NCI-H2196 (cell line): ENCODE data around the gene ZNF277.

Source experiments
- DNase-seq: peaks from one replicate; lab custom pipeline; 2025; ENCODE audit not compliant: unreplicated experiment; lab: John Stamatoyannopoulos, UW

The ZNF277 gene

GRCh38 chr7:112206991-112207592, 597 bp downstream of the ZNF277 start:
- DNase-seq = no peak

GRCh38 chr7:112207765-112208164, 1.3 kb downstream of the ZNF277 start:
- no peak for DNase-seq

DNA sequence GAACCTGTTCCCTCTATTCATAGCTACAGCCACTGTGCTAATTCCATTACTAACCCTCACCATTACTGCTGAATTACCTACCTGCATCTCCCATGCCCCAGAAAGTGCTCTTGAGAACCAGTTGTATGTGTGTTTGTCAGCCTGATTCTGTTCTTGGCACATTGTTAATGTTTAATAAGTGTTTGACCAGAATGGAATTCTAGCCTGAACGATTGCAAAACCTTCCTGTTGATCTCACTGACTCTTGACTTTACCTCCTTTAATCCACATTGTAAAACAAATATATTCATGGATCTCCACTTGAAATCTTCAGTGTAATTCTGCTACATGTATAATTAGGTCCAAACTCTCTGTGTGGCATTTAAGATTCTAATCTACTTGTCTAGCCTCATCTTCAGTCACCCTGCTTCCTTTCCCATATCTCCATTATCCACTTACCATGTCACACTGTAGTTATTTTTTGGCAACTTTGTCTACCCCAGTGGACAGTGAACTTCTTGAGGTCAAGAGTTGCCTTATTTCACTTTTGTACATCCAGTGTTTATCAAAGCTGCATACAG, 4.9 kb downstream of the ZNF277 start:
- DNase-seq = no peak

GRCh38 chr7:112212571-112212970, 6.1 kb downstream of the ZNF277 start:
- no peak for DNase-seq

- no peak for DNase-seq
Measured at GRCh38 chr7:112213735-112214134, 7.2 kb downstream of the ZNF277 start.

DNA sequence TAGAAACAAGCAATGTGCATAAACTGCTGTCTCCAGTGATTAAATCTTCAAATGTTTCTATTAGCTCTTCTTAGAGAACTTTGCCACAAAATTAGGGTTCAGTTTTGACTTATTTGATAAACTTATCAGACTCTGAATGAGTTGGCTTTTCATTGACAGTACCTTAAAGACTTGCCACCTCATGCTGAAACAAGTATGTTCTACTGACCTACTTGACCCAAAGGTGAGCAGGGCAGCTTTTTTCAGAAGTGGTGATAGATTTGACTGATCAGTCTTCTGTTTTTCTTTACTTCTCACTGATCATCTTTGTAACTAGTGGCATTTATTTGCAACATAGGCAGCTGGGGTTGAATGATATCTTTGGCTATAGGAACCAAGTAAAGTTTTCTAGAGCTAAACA, 7.8 kb downstream of the ZNF277 start:
- no peak for DNase-seq

GRCh38 chr7:112214883-112215282, 8.4 kb downstream of the ZNF277 start:
- DNase-seq = no peak

- DNase-seq = no peak
Measured at GRCh38 chr7:112215787-112216186, 9.3 kb downstream of the ZNF277 start.

GRCh38 chr7:112220877-112221434, 14.5 kb downstream of the ZNF277 start:
- no peak for DNase-seq

DNA sequence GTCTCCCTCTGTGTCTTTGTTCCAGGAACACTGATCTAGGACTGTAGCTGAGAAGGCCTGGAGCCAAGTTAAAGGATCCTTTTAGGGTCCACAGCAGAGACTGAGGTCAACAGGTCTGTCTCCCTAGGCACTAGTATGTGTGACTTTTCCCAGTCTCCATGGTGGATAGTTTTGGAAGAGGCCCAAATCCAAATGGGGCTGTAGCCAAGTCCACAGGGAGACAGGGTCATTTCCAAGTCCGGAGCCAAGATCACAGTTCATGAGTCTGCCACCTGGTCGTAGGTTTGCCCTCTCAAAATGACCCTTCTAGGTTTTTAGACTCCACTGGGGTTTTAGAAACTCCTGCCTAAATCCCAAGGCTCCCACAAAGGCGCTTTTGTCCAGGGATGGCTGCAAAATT, 16.8 kb downstream of the ZNF277 start:
- no peak for DNase-seq

DNA sequence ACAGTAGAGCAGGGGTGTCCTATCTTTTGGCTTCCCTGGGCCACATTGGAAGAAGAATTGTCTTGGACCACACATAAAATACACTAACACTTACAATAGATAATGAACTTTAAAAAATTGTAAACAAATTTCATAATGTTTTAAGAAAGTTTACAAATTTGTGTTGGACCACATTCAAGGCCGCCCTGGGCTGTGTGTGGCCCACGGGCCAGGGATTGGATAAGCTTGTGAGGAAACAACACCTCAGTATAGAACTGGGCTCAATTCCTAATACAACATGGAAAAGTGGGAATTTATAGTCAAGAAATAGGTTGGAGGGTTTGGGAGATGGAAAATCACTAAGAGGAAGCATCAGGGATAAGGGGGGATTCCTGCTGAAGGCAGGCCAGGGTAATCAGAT, 17.7 kb downstream of the ZNF277 start:
- no peak for DNase-seq

DNA sequence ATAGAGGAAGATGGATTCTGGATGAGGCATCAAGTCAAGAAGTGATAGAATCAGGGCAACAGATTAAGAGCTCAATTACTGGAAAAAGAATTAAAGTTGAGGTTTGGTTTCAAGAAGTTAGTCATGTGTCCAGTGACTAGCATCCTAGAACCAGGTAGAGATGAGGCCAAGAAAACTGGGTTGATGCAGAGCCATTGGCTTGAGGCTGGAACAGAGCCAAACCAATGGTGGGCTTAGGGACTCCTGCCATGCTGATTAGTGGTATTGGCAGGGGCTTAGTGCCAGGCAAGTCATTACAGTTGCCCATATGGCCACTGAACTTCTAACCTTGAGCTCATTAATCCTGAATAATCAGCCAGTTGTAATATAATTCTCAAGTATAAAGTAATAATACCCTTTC, 18.5 kb downstream of the ZNF277 start:
- no peak for DNase-seq

DNA sequence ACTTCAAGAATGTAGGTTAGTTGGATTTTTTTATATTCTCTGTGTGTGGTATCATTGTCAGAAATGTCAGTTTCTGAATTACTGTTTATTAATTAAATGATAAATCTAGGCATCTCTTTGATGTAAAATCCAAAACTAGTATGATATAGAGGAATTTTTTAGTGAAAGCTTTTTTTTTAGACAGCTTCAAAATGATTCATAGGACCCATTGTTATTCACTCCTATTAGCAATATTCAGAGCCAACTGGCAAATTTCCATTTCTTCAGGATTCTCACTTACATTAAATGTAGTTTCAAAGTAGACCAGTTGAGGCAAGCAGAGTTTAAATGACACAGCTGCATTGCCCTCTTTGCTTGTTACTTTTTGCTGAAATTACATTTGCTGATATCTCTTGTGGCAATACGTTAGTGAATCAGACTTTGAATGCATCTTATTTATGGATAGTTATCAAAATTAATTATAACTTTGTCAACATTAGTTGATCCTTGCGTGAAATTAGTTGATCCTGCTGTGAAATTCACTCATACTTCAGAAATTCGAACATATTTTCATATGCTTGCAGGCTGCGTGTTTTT, 20.3 kb downstream of the ZNF277 start:
- no peak for DNase-seq

DNA sequence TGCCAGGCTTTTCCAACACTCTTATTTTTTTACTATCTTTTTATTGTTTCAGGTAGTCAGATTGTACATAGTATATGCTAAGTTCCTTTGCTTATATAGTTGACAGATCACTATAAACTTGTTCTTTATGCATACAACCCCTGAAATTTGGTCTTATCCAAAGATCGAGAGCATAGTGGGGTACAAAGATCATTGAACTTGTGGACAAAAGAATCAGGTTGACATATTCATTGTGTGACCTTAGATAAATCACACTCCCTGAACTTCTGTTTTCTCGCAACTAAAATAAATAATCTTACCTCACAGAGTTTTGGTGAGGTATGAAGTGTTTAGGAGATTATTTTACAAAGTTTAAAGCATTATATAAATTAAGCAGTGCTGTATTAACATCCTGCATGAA, 22.1 kb downstream of the ZNF277 start:
- no peak for DNase-seq

- DNase-seq = no peak
Measured at GRCh38 chr7:112232212-112232978, 25.9 kb downstream of the ZNF277 start.

DNA sequence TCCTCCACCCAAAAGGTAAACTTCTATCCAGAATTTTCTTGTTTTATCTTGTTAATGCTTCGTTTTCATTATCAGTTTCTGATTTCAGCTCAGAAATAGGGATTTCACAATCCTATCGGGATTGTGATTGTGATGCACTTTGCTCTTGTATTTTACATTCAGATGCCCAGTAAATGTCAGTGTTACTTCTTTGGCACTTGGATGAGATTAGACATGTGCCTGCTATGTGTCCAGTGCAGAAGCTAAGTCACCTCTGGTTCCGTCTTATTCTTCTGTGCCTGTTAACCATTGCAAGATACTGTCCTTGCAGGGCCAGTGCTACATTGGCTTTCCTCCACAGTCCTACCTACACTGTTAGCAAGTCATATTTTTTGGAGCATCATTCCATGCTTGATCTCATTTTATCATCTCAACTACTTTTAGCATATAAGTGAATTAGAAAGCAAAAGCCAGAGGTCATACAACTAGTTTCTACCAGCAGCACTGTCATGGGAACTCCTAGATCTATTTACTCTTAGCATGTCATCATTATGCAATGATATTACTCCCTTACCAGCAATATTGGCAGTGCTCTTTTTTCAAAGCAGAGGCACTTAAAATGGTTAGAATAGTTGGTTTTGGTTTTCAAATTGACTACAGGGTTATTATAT, 26.7 kb downstream of the ZNF277 start:
- DNase-seq = no peak

- DNase-seq = no peak
Measured at GRCh38 chr7:112234147-112234546, 27.7 kb downstream of the ZNF277 start.

DNA sequence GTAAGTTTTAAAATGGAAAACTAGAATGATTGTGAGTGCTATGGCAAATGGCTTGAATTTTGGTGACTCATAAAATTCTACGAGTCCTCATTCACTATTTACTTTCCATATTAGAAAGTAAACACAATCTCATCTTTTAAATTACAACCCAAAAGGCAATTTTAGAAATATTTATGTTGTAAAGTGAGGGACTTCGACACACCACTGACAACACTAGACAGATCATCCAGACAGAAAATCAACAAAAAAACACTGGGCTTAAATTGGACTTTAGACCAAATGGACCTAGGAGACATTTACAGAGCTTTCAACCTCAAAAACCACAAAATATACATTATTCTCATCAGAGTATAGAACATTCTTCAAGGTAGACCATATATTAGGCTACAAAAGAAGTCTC, 30.1 kb downstream of the ZNF277 start:
- no peak for DNase-seq

- DNase-seq = no peak
Measured at GRCh38 chr7:112238330-112238729, 31.8 kb downstream of the ZNF277 start.

DNA sequence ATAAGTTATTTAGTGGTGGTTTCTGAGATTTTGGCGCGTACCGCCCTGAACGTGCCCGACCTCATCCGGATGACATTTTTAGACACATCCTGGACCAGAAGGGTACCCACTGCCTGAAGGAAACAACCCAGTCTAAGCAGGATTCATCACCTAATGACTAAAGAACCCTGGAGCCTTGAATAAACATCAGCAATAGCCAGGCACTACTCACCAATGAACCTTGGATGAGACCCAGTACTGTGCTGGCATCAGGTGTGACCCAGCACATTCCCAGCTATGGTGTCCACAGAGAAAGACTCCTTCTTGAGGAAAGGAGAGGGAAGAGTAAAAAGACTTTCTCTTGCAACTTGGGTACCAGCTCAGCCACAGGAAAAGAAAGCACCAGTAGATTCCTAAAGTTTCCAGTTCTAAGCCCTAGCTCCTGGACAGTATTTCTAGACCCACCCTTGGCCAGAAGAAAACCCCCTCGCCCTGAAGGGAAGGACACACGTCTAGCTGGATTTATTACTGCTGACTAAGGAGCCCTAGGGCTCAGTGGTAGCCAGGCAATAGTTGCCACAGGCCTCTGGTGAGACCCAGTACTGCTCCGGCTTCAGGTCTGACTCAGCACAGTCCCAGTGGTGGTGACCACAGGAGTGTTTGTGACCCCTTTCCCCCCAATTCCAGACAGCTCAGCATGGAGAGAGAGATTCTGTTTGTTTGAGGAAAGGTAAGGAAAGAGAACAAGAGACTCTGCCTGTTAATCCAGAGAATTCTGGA, 32.5 kb downstream of the ZNF277 start:
- no peak for DNase-seq

DNA sequence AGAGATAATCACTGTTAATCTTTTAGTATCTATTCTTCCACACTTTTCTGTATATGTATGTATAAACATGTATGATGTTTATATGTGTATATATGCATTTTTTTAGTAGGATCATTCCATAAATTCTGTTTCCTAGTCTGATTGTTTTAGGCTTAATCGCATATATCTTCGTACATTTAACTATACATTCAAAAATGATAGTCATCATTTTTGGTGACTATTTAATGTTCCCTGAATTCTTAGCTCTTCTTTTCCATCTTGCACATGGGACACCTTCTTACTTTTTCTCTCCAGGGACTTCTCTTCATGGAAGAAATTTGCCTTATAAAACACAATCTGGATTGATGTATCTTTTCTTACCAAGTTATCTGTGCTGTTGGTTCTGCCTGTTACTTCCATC, 42.1 kb downstream of the ZNF277 start:
- DNase-seq = no peak
